Endothelial cell of umbilical vein (primary cell): ENCODE measurements around the gene CC2D1A. TPM values are rescaled to one million over a fixed set of nuclear protein-coding genes. Genes with fewer than 3 reads are reported as not detected.

Experiments used
- BruUV-seq: library from RNA; stranded (reverse); fragments of 400-500 nt; replicated peaks from 2 replicates; lab custom pipeline; 2021; lab: Mats Ljungman, UMichigan
- CTCF ChIA-PET: fragments of 300-600, 350-600 bp; sonication (Branson Sonifier 250); formaldehyde crosslinking; loops from one replicate; lab custom pipeline; 2021; ENCODE audit warnings: antibody characterized with exemption, inconsistent platforms; lab: Charles Lee
- POLR2A ChIA-PET: fragments of 300-600, 350-600 bp; sonication (Branson Sonifier 250); formaldehyde crosslinking; loops from one replicate; lab custom pipeline; 2021; ENCODE audit warnings: antibody characterized with exemption, inconsistent platforms; lab: Charles Lee
- DNase-seq: peaks from one replicate; pipeline ENCODE4 v3.0.0-alpha.2; 2011; ENCODE audit warnings: low read depth, low spot score
- FAIRE-seq: peaks from 2 replicates; lab custom pipeline; 2011; peaks lifted over from hg19 to GRCh38; lab: Jason Lieb, UNC
- H2AFZ ChIP-seq: 2 replicates; pipeline ENCODE4 v1.6.0; 2012; ENCODE audit warnings: low read depth, low read length, control low read depth, inconsistent platforms
- H3K27ac ChIP-seq: 2 replicates; pipeline ENCODE4 v1.5.1; 2011; ENCODE audit warnings: low read depth, mild to moderate bottlenecking, control low read depth, low read length, moderate library complexity; ENCODE audit not compliant: insufficient read depth
- H3K27me3 ChIP-seq, 2 experiments: 2 replicates each; pipeline versions ENCODE4 v1.6.0 to v1.6.1; 2011; ENCODE audit warnings: low read length in 2 of 2, mixed read lengths in 1 of 2; ENCODE audit not compliant: control insufficient read depth in 2 of 2, insufficient read depth in 2 of 2
- H3K36me3 ChIP-seq, 2 experiments: 2 replicates in 1 of 2; 3 replicates in 1 of 2; pipeline ENCODE4 v1.5.1; 2011; ENCODE audit warnings: low read length in 2 of 2, mild to moderate bottlenecking in 1 of 2, moderate library complexity in 1 of 2; ENCODE audit not compliant: control insufficient read depth in 2 of 2, insufficient read depth in 2 of 2; ENCODE audit errors: extremely low read depth in 1 of 2
- H3K4me1 ChIP-seq: 3 replicates; pipeline ENCODE4 v1.5.1; 2011; ENCODE audit warnings: mild to moderate bottlenecking, low read length; ENCODE audit not compliant: control insufficient read depth, insufficient read depth; ENCODE audit errors: extremely low read depth
- H3K4me2 ChIP-seq: 2 replicates; pipeline ENCODE4 v1.6.1; 2011; ENCODE audit warnings: low read length, control low read depth, mixed read lengths; ENCODE audit not compliant: insufficient read depth
- H3K4me3 ChIP-seq, 3 experiments: fragments of 200-600 bp in 1 of 3; sonication (generic), shearing (Covaris generic) in 1 of 3; replicated peaks in 1 of 3; 2 replicates each; pipeline ENCODE4 v1.5.1; 2011 to 2016; ENCODE audit warnings: control low read depth in 3 of 3, low read length in 3 of 3, mild to moderate bottlenecking in 2 of 3, inconsistent platforms in 1 of 3, low read depth in 1 of 3, moderate library complexity in 1 of 3; ENCODE audit not compliant: insufficient read depth in 1 of 3
- H3K79me2 ChIP-seq: 2 replicates; pipeline ENCODE4 v1.6.0; 2012; ENCODE audit warnings: low read length, inconsistent platforms; ENCODE audit not compliant: control insufficient read depth, insufficient read depth
- H3K9ac ChIP-seq: replicated peaks from 2 replicates; pipeline ENCODE3; 2011; ENCODE audit warnings: low read length, control low read depth; ENCODE audit not compliant: insufficient read depth; ENCODE audit errors: extremely low read depth
- H3K9me1 ChIP-seq: replicated peaks from 3 replicates; pipeline ENCODE4 v1.6.0; 2011; ENCODE audit warnings: mild to moderate bottlenecking, low read length; ENCODE audit not compliant: control insufficient read depth, insufficient read depth; ENCODE audit errors: extremely low read depth
- H3K9me3 ChIP-seq: replicated peaks from 2 replicates; pipeline ENCODE4 v1.5.1; 2012; ENCODE audit warnings: low read length, inconsistent platforms; ENCODE audit not compliant: control insufficient read depth, insufficient read depth
- H4K20me1 ChIP-seq: replicated peaks from 2 replicates; pipeline ENCODE3; 2011; ENCODE audit warnings: mild to moderate bottlenecking, low read length; ENCODE audit not compliant: control insufficient read depth, insufficient read depth; ENCODE audit errors: extremely low read depth
- CTCF ChIP-seq, 2 donors: IDR thresholded peaks; 1 replicate in 1 of 2; 2 replicates in 1 of 2; pipeline ENCODE4 v1.5.1; 2011; ENCODE audit warnings: low read length in 2 of 2, mild to moderate bottlenecking in 2 of 2, moderate library complexity in 2 of 2, control low read depth in 1 of 2, inconsistent platforms in 1 of 2, low read depth in 1 of 2; ENCODE audit not compliant: insufficient read depth in 1 of 2; ENCODE audit errors: extremely low read depth in 1 of 2
- EZH2 ChIP-seq: IDR thresholded peaks from 2 replicates; pipeline ENCODE4 v1.6.1; 2012; ENCODE audit warnings: borderline replicate concordance, low read depth, mild to moderate bottlenecking, moderate library complexity, low read length, inconsistent platforms; ENCODE audit not compliant: severe bottlenecking
- FOS ChIP-seq: IDR thresholded peaks from 2 replicates; pipeline ENCODE4 v1.6.1; 2011; ENCODE audit warnings: mild to moderate bottlenecking, low read length, moderate library complexity, borderline replicate concordance; ENCODE audit not compliant: insufficient read depth
- GATA2 ChIP-seq: IDR thresholded peaks from 2 replicates; pipeline ENCODE4 v1.7.0; 2011; ENCODE audit warnings: low read depth, mild to moderate bottlenecking, moderate library complexity, mixed read lengths, low read length; ENCODE audit not compliant: insufficient read length, insufficient read depth
- JUN ChIP-seq: IDR thresholded peaks from 2 replicates; pipeline ENCODE4 v1.6.1; 2011; ENCODE audit warnings: borderline replicate concordance, low read depth; ENCODE audit not compliant: insufficient read length, insufficient read depth
- MYC ChIP-seq: IDR thresholded peaks from one replicate; pipeline ENCODE4 v1.6.1; 2011; ENCODE audit warnings: mild to moderate bottlenecking, low read depth, low read length
- POLR2A ChIP-seq: IDR thresholded peaks from 2 replicates; pipeline ENCODE4 v1.6.1; 2012; ENCODE audit warnings: low read depth, mild to moderate bottlenecking, control low read depth, low read length
- POLR2AphosphoS5 ChIP-seq: IDR thresholded peaks from 2 replicates; pipeline ENCODE4 v1.6.1; 2012; ENCODE audit warnings: low read depth, mild to moderate bottlenecking, control low read depth, low read length, moderate library complexity; ENCODE audit not compliant: insufficient read depth
- dilution Hi-C: fragments of 300-500 bp; cut with MboI; formaldehyde crosslinking; loops from one replicate; pipeline ENCODE4 v1.15.0; 2019; ENCODE audit warnings: low sequenced_read_pairs; ENCODE audit not compliant: extremely low pct_ligation_motif_present
- intact Hi-C: fragments of 100-400 bp; cut with micrococcal nuclease; formaldehyde crosslinking; loops from one replicate; pipeline ENCODE4 v1.10.0; 2022
- polyA plus RNA-seq, 4 experiments: library from polyadenylated mRNA; depleted of rRNA in 3 of 4; stranded (reverse) in 3 of 4; unstranded in 1 of 4; fragments of >200 nt; gene quantifications; 2 replicates each; pipeline versions ENCODE4 v1.2.1 to v1.2.3, GENCODE V29; 2011 to 2012; ENCODE audit warnings: missing spikeins in 1 of 4
- total RNA-seq: library from RNA; stranded (reverse); gene quantifications from 2 replicates; pipeline ENCODE4 v1.2.3, GENCODE V29; 2021
- TF ChIP-seq, protein P1 (sequence below): IDR thresholded peaks from 2 replicates; pipeline ENCODE4 v1.6.1; 2011; ENCODE audit not compliant: insufficient read depth, insufficient read length

Gene CC2D1A
- total and polyA plus RNA-seq, 2 donors (not counting 3 experiments of a cell fraction or from before 2014, with no cell fraction given) = 13.6 to 33.7 TPM

DNA sequence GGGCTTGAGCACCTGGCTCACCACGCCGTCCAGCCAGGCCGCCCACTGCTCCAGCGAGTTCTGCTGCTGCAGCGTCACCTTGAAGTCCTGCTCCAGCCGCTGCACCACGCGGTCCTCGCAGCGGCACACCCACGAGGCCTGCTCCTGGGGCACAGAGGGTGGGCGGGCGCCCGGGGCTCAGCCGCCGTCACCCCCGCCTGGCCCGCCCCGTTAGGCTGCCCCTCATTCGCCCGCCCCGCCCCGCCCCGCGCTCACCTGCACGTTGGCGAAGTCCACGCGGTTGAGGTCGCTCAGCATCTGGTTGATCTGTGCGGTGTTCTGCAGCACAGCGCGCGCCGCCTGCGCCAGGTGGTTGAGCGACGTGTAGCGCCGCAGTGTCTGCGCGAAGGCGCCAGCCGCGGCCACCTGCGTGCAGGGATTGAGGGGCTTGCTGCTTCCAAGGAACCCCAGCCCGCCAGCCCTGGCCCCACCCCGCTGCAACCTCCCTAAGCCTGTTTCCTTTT is 57.7 kb downstream of the CC2D1A start:
- Histone ChIP-seq H2AFZ (no peak overlapping the region), H3K36me3 (peaks cover 8 to 30% of the 10 kb centered on the region in 2 experiments), H3K27me3 (no peaks in the 10 kb centered on the region), H3K27ac (no peak overlapping the region), H4K20me1 (no peaks in the 10 kb centered on the region), H3K9me3 (no peaks in the 10 kb centered on the region), H3K9me1 (no peaks in the 10 kb centered on the region), H3K9ac (no peak overlapping the region), H3K4me3 (no peak overlapping the region), H3K4me1 (no peaks in the 10 kb centered on the region), H3K4me2 (no peak overlapping the region), H3K79me2 (no peaks in the 10 kb centered on the region)
- BruUV-seq = no TSS peak
- intact Hi-C loops (no loop called here), dilution Hi-C loops (no loop called here)
- TF ChIP-seq POLR2A (no peak), POLR2AphosphoS5 (no peak), GATA2 (no peak), FOS (no peak), EZH2 (no peak)
- DNase-seq (no peak), FAIRE-seq (no peak)
- CTCF ChIA-PET = no interaction called here
- POLR2A ChIA-PET = no interaction called here

DNA sequence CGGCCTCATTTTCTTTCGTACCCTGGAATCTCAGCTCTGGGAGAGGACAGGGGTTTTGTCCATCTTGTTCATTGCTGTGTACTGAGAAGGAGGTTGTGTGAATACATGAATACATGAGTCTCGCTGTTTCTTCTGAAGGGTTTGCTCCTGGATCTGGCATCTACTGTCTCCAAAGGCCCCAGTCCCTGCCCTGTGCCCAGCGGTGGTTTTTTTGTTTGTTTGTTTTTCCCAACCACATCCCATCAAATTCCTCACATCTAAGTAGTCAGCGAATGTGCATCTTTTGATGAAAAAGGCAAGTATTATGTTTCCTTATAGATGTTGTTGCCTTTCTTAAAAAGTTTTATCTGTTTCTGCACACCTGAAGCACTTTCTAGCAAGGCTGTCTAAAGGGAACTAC is 58.8 kb downstream of the CC2D1A start:
- intact Hi-C loops = no loop called here
- dilution Hi-C loops = no loop called here
- H3K4me2 ChIP-seq = no peak overlapping the region
- H4K20me1 ChIP-seq = no peaks in the 10 kb centered on the region
- H3K36me3 ChIP-seq = peaks cover 8 to 35% of the 10 kb centered on the region in 2 experiments
- H3K79me2 ChIP-seq = no peaks in the 10 kb centered on the region
- no peak overlapping the region for H3K27ac ChIP-seq
- H3K4me3 ChIP-seq = no peak overlapping the region
- POLR2A ChIA-PET = no interaction called here
- no peak for TF ChIP-seq MYC
- TF ChIP-seq, protein P1, sequence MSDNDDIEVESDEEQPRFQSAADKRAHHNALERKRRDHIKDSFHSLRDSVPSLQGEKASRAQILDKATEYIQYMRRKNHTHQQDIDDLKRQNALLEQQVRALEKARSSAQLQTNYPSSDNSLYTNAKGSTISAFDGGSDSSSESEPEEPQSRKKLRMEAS = no peak
- no peak for TF ChIP-seq CTCF (IDR thresholded peaks at IDR 0.05; ENCODE audit: extremely low read depth in 1 of 2, insufficient read depth in 1 of 2, low read depth in 1 of 2, low read length in 2 of 2)
- no peak for TF ChIP-seq POLR2A
- TF ChIP-seq EZH2 = no peak
- TF ChIP-seq POLR2AphosphoS5 = no peak
- no peak for TF ChIP-seq FOS
- TF ChIP-seq GATA2 = no peak
- TF ChIP-seq JUN = no peak
- H3K9me3 ChIP-seq = no peaks in the 10 kb centered on the region
- no peaks in the 10 kb centered on the region for H3K9me1 ChIP-seq
- no peak overlapping the region for H2AFZ ChIP-seq
- BruUV-seq = no TSS peak
- no peak for FAIRE-seq
- no peak overlapping the region for H3K9ac ChIP-seq
- H3K27me3 ChIP-seq = no peaks in the 10 kb centered on the region
- CTCF ChIA-PET = interaction anchor here (0.8 kb wide), 1 partner anchor 28 kb away, joined by 3 read pairs; no protein-coding TSS in a partner anchor
- no peaks in the 10 kb centered on the region for H3K4me1 ChIP-seq
- no peak for DNase-seq
